A549 (cell line): ENCODE results near the gene TOM1L1. TPM values are rescaled to one million over a fixed set of nuclear protein-coding genes. Genes with fewer than 3 reads are reported as not detected.

Source experiments
- ATAC-seq, 2 experiments: fragments of 200-7000 bp in 1 of 2; fragments of >200 bp in 1 of 2; cut with Nextera tagmentation in 1 of 2; cut with Tn5 transposase in 1 of 2; 3 replicates each; pipeline versions ENCODE4 v1.8.0 to v1.9.1; 2018 to 2020; ENCODE audit warnings: mild to moderate bottlenecking in 1 of 2, moderate library complexity in 1 of 2
- CTCF ChIA-PET: fragments of 300-600 bp; sonication (Branson Sonifier 250); formaldehyde crosslinking; extraction: SDS; loops from one replicate; lab custom pipeline; 2021; ENCODE audit warnings: antibody characterized with exemption, inconsistent platforms; lab: Yijun Ruan, JAX
- POLR2A ChIA-PET: fragments of 350-600 bp; formaldehyde crosslinking; extraction: SDS; loops from one replicate; lab custom pipeline; 2021; ENCODE audit warnings: antibody characterized with exemption, inconsistent platforms; lab: Yijun Ruan, JAX
- DNase-seq, 2 experiments: peaks; one replicate each; pipeline versions ENCODE4 v3.0.0 to v3.0.0-alpha.2; 2011 to 2016; ENCODE audit warnings: low read depth in 1 of 2, low spot score in 1 of 2
- FAIRE-seq: peaks from 2 replicates; lab custom pipeline; 2011; peaks lifted over from hg19 to GRCh38; lab: Jason Lieb, UNC
- H3K27ac ChIP-seq, 2 experiments: fragments of >200 bp; sonication (Bioruptor Twin); formaldehyde crosslinking; 3 replicates each; pipeline ENCODE4 v1.5.1; 2016 to 2017
- H3K4me1 ChIP-seq: fragments of >200 bp; sonication (Bioruptor Twin); formaldehyde crosslinking; 3 replicates; pipeline ENCODE4 v1.6.1; 2016
- H3K4me2 ChIP-seq: fragments of >200 bp; sonication (Bioruptor Twin); formaldehyde crosslinking; 3 replicates; pipeline ENCODE4 v1.6.1; 2016
- H3K4me3 ChIP-seq: fragments of >200 bp; sonication (Bioruptor Twin); formaldehyde crosslinking; 3 replicates; pipeline ENCODE4 v1.5.1; 2016
- H3K9me3 ChIP-seq: fragments of >200 bp; sonication (Bioruptor Twin); formaldehyde crosslinking; 3 replicates; pipeline ENCODE4 v1.6.1; 2016
- BHLHE40 ChIP-seq: IDR thresholded peaks from 2 replicates; pipeline ENCODE4 v1.6.1; 2012; ENCODE audit warnings: low read depth, low read length, inconsistent platforms
- EHF ChIP-seq: fragments of 250-450 bp; sonication (Bioruptor Pico); IDR thresholded peaks from 2 replicates; pipeline ENCODE4 v1.5.0; 2020; ENCODE audit warnings: mild to moderate bottlenecking
- EHMT2 ChIP-seq: fragments of 200-600 bp; sonication (generic); IDR thresholded peaks from 2 replicates; pipeline ENCODE4 v1.6.1; 2016; ENCODE audit warnings: antibody characterized with exemption, low read depth, mild to moderate bottlenecking, moderate library complexity
- FOSB ChIP-seq: fragments of 250-450 bp; sonication (Bioruptor Pico); IDR thresholded peaks from 2 replicates; pipeline ENCODE4 v1.5.0; 2020; ENCODE audit warnings: mild to moderate bottlenecking, moderate library complexity
- FOSL2 ChIP-seq, 2 experiments: fragments of 450-650 bp in 1 of 2; fragments of >200 bp in 1 of 2; sonication (Bioruptor Twin) in 1 of 2; formaldehyde crosslinking; IDR thresholded peaks; 2 replicates each; pipeline versions ENCODE4 v1.5.0 to v1.6.1; 2016 to 2020; ENCODE audit warnings: mild to moderate bottlenecking in 1 of 2, moderate library complexity in 1 of 2
- GATA3 ChIP-seq: IDR thresholded peaks from 2 replicates; pipeline ENCODE4 v1.6.1; 2012; ENCODE audit warnings: borderline replicate concordance
- HOXB5 ChIP-seq: fragments of 250-450 bp; sonication (Bioruptor Pico); IDR thresholded peaks from 2 replicates; pipeline ENCODE4 v1.5.0; 2020; ENCODE audit warnings: mild to moderate bottlenecking, moderate library complexity
- KDM1A ChIP-seq: fragments of 200-600 bp; sonication (generic); IDR thresholded peaks from 2 replicates; pipeline ENCODE4 v1.6.1; 2016; ENCODE audit warnings: low read depth, mild to moderate bottlenecking
- KDM5A ChIP-seq: fragments of 200-600 bp; sonication (generic); IDR thresholded peaks from 2 replicates; pipeline ENCODE4 v1.6.1; 2016; ENCODE audit warnings: antibody characterized with exemption, mild to moderate bottlenecking
- NPAS2 ChIP-seq: fragments of 250-450 bp; sonication (Bioruptor Pico); IDR thresholded peaks from 2 replicates; pipeline ENCODE4 v1.8.0; 2022; ENCODE audit warnings: mild to moderate bottlenecking, moderate library complexity, borderline replicate concordance
- NR3C1 ChIP-seq: fragments of >200 bp; sonication (Bioruptor Twin); formaldehyde crosslinking; IDR thresholded peaks from 3 replicates; pipeline ENCODE4 v1.6.1; 2017
- PHF8 ChIP-seq: fragments of 200-600 bp; sonication (generic); IDR thresholded peaks from 2 replicates; pipeline ENCODE4 v1.6.1; 2016; ENCODE audit warnings: low read depth, mild to moderate bottlenecking, antibody characterized with exemption, moderate library complexity, borderline replicate concordance
- POLR2AphosphoS2 ChIP-seq: conservative IDR thresholded peaks from 2 replicates; pipeline ENCODE4 v1.6.1; 2012; ENCODE audit warnings: low read length, improper control_type of control experiment, inconsistent platforms
- RAD21 ChIP-seq, 2 experiments: fragments of >200 bp in 1 of 2; sonication (Bioruptor Twin) in 1 of 2; formaldehyde crosslinking in 1 of 2; IDR thresholded peaks in 1 of 2; conservative IDR thresholded peaks in 1 of 2; 2 replicates in 1 of 2; 3 replicates in 1 of 2; pipeline ENCODE4 v1.6.1; 2012 to 2018; ENCODE audit warnings: inconsistent platforms in 1 of 2
- WGBS: methylation state at CpG from one replicate; pipeline ENCODE4 v1.1.6; 2017; ENCODE audit errors: missing lambda C conversion rate; 5-methylcytosine and 5-hydroxymethylcytosine counted together
- polyA plus RNA-seq, 4 experiments: library from polyadenylated mRNA; depleted of rRNA in 3 of 4; stranded (reverse); fragments of >200 nt; fragmentation: RNase III in 1 of 4; extraction: RNeasy Plus Mini Kit Qiagen cat#74134 plus additional on column Dnase treatment in 1 of 4; gene quantifications; 2 replicates in 3 of 4; 3 replicates in 1 of 4; pipeline ENCODE4 v1.2.3, GENCODE V29; 2011 to 2017
- TF ChIP-seq, protein P1 (sequence below): IDR thresholded peaks from 2 replicates; pipeline ENCODE4 v1.6.1; 2012; ENCODE audit warnings: low read depth, borderline replicate concordance
- TF ChIP-seq, protein P2 (sequence below): IDR thresholded peaks from 2 replicates; pipeline ENCODE4 v1.6.1; 2012
- TF ChIP-seq, protein P3 (sequence below): fragments of 250-450 bp; sonication (Bioruptor Pico); IDR thresholded peaks from 2 replicates; pipeline ENCODE4 v1.5.0; 2020; ENCODE audit warnings: low read depth, mild to moderate bottlenecking, moderate library complexity
- TF ChIP-seq, protein P4 (sequence below): fragments of >200 bp; sonication (Bioruptor Twin); formaldehyde crosslinking; IDR thresholded peaks from 2 replicates; pipeline ENCODE4 v1.6.1; 2016

The TOM1L1 gene
- polyA plus RNA-seq, 2 of the 4 experiments (the other 2 are of a cell fraction) = 53.4 to 117 TPM

DNA sequence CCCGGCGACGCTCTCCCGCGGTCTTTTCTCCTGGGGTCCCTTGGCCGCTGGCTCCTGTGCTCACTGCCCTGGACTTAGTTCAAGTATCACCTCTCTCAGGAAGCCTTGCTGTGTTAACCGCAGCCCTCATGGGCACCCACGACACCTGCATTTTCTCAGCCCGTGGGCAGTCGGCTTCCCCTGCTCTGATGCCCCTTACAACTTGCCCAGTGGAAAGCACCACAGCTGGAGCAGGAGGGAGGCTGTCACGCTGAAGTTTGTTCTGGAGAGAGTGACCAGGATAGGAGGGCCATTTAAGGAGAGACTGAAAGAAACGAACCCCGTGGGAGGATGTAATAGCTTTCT, 68.3 kb downstream of the TOM1L1 start:
- H3K27ac ChIP-seq = peak overlapping the region; percentile 88 to 94
- peak overlapping the region; percentile 76 for H3K4me3 ChIP-seq
- peak; percentile 52 to 62 for ATAC-seq
- no peak for DNase-seq
- no peak for FAIRE-seq
- peak overlapping the region; percentile 93 for H3K4me2 ChIP-seq
- ChIA-PET CTCF (interaction anchor here (0.6 to 1.4 kb wide), 5 partner anchors 11 to 388 kb away, joined by 3 to 4 read pairs (median 3); no protein-coding TSS in a partner anchor), POLR2A (no interaction called here)
- H3K9me3 ChIP-seq = no peaks in the 10 kb centered on the region
- peaks cover 32% of the 10 kb centered on the region for H3K4me1 ChIP-seq
- TF ChIP-seq, protein P1, sequence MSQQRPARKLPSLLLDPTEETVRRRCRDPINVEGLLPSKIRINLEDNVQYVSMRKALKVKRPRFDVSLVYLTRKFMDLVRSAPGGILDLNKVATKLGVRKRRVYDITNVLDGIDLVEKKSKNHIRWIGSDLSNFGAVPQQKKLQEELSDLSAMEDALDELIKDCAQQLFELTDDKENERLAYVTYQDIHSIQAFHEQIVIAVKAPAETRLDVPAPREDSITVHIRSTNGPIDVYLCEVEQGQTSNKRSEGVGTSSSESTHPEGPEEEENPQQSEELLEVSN = peak; percentile 16; the same call in 1 of the 2 replicates
- no peak for TF ChIP-seq NPAS2
- WGBS = under 1% methylated on average over 13 of the region's 13 CpGs

DNA sequence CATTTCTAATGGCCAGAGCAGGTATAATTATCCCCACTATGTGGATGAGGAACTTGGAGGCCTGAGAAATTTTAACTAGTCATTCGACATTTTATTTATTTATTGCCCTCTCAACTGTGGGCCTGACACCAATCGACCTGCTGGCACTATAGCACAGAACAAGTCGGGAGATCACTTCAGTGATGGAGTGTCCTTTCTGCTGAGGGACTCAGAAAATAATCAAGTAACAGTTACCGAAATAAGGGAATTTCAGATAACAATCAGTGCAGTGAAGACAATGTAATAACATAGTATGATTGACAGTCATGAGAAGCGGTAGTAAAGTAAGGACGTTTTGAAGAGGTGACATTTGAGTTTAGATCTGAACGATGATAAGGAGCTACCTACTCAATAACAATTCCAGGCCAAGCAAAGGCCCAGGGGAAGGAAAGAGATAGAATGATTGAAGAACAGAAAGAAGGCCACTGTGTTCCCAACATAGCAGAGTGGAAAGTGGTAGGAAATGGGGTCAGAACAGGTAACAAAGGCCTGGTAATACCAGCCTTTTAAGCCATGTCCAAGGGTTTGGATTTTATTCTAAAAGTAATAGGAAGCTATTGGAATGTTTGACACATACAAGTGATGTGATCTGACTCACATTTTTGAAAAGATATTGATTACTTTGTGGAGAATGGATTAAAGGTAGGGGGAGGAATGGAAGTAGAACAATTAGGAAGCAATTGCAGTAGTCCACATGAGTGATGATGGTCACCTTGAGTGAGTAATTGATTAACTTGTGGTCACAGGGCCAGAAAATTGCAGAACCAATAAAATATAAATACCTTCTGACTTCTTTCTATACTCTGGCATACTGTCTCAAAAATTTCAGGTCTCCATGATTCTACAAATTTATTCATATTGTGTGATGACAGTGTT, 69.3 kb downstream of the TOM1L1 start:
- ChIA-PET CTCF (interaction anchor here (0.6 to 1.4 kb wide), 5 partner anchors 10 to 387 kb away, joined by 3 to 4 read pairs (median 3); no protein-coding TSS in a partner anchor), POLR2A (no interaction called here)
- no peak for DNase-seq
- peak overlapping the region; percentile 76 for H3K4me3 ChIP-seq
- ATAC-seq = no peak
- WGBS = 43% methylated on average over 7 of the region's 7 CpGs
- no peaks in the 10 kb centered on the region for H3K9me3 ChIP-seq
- peak overlapping the region; percentile 88 to 94; a peak in 5 of 6 replicates for H3K27ac ChIP-seq
- peaks cover 32% of the 10 kb centered on the region for H3K4me1 ChIP-seq
- FAIRE-seq = no peak
- TF ChIP-seq, protein P2, sequence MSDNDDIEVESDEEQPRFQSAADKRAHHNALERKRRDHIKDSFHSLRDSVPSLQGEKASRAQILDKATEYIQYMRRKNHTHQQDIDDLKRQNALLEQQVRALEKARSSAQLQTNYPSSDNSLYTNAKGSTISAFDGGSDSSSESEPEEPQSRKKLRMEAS = no peak
- TF ChIP-seq GATA3 (no peak), RAD21 (conservative IDR thresholded peaks at IDR 0.05 in 1 of 2, IDR thresholded peaks at IDR 0.05 in 1 of 2) (no peak), FOSL2 (IDR thresholded peaks at IDR 0.05) (no peak), FOSL2 (CRISPR knock-in tag; IDR thresholded peaks at IDR 0.05) (no peak), HOXB5 (CRISPR knock-in tag) (no peak), FOSB (CRISPR knock-in tag) (no peak)
- TF ChIP-seq, protein P3, sequence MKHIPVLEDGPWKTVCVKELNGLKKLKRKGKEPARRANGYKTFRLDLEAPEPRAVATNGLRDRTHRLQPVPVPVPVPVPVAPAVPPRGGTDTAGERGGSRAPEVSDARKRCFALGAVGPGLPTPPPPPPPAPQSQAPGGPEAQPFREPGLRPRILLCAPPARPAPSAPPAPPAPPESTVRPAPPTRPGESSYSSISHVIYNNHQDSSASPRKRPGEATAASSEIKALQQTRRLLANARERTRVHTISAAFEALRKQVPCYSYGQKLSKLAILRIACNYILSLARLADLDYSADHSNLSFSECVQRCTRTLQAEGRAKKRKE = no peak
- H3K4me2 ChIP-seq = peak overlapping the region; percentile 93

DNA sequence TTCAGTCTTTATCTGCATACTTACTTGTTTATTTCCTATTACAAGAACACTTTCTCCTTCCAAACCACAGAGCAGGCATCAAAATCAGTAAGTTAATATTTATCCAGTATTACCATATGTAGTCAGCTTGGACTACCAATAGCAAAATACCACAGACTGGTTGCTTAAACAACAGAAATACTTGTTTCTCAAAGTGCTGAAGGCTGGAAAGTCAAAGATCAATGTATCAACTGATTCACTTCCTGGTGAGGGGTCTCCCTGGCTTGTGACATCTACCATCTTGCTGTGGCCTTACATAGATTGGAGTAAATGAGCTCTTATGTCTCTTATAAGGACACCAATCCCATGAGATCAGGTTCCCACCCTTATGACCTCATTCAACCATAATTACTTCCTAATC, 70.5 kb downstream of the TOM1L1 start:
- Histone ChIP-seq H3K4me1 (peaks cover 28% of the 10 kb centered on the region), H3K27ac (no peak overlapping the region), H3K9me3 (no peaks in the 10 kb centered on the region), H3K4me2 (no peak overlapping the region), H3K4me3 (no peak overlapping the region)
- ATAC-seq (no peak), DNase-seq (no peak), FAIRE-seq (no peak)
- TF ChIP-seq PHF8 = no peak
- no peak for TF ChIP-seq KDM1A
- TF ChIP-seq, protein P4, sequence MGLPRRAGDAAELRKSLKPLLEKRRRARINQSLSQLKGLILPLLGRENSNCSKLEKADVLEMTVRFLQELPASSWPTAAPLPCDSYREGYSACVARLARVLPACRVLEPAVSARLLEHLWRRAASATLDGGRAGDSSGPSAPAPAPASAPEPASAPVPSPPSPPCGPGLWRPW = no peak
- no peak for TF ChIP-seq EHMT2
- TF ChIP-seq, protein P1 = no peak
- no peak for TF ChIP-seq KDM5A
- no peak for TF ChIP-seq EHF (CRISPR knock-in tag)
- TF ChIP-seq POLR2AphosphoS2 = no peak
- TF ChIP-seq NR3C1 = no peak
- no peak for TF ChIP-seq BHLHE40
- ChIA-PET POLR2A (interaction anchor here (0.6 kb wide), 1 partner anchor 810 kb away, joined by 3 read pairs; no protein-coding TSS in a partner anchor), CTCF (no interaction called here)
